Measurements from ENCODE around the gene RAF1.
"Not testable (repeated sequence)": the region's sequence is repeated elsewhere in the genome, so short reads cannot be mapped to it uniquely, and the experiment has no call there.

Gene RAF1

GRCh38 chr3:12556690-12557472, 107.0 kb downstream of the RAF1 start, which contains the start of gene MKRN2:
Gene MKRN2, plus strand, starts transcription at chr3:12557087. Its CDS starts 64 bp downstream, at chr3:12557151.
- peak; percentile 79 for DNase-seq

GRCh38 chr3:12556314-12556689, 107.6 kb downstream of the RAF1 start:
- no peak for DNase-seq

DNA sequence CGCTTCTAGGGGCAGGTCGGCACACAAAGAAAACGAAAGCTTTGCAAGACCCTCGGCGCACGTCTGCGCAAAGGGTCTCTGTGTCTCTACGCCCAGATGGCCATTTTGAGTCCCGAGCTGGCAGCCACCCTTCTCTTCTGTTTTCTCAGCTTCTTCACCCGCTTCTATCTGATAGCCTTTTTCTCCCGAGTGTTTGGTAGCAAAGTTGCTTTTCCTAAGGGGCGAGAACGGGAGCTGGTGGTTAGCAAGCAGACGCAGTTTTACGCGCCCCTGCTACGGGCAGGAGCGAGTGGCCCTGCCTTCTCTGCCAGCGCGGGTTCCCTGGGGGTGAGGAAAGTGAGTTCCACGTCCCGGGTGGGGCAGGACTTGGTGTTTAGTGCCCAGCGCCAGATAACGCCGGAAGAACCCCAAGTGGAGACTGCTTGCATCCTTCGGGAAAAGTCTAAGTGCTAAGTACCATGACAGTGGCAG, 110.0 kb downstream of the RAF1 start:
- peak; percentile 27 for DNase-seq

DNA sequence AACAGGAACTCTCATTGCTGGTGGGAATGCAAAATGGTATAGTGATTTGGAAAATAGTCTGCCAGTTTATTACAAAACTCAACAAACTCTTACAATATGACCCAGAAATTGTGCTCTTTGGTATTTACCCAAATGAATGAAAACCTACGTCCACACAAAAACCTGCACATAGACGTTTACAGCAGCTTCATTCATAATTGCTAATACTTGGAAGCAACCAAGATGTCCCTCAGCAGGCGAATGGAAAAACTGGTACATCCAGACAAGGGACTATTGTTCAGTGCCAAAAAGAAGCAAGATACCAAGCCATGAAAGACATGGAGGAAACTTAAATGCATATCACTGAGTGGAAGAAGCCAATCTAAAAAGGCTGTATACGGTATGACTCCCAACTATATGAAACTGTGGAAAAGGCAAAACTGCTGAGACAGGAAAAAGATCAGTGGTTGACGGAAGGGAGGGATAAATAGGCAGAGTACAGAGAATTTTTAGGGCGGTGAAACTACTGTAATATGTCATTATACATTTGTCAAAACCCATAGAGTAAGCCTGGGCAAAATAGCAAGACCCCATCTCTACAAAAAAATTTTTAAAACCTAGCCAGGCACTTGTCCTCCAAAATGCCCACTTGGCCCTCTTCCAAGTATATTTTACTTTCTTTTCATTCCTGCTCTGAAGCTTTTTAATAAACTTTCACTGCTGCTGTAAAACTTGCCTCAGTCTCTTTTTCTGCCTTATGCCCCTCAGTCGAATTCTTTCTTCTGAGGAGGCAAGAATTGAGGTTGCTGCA, 113.8 kb downstream of the RAF1 start:
- no peak for DNase-seq

DNA sequence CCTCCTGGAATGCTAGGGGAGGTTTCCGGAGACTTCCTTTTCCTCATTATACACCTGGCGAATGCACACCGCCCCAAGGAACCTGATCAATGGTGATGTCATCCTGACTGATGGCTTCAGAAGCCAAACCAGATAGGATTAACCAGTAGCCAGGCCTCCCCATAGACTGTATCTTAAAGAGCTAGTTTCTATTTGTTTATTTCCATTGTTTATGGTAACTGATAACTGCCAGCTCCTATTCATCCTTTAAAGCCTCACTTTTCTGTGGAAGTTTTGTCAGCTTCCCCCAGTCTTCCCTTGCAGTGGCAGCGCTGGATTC, 118.5 kb downstream of the RAF1 start, which contains the start of gene MKRN2OS:
Gene MKRN2OS, minus strand, starts transcription at position 27 of the 319 bp plus-strand sequence. CDS start 35 bp downstream, outside the sequence.
- no peak for DNase-seq

GRCh38 chr3:12544652-12545472, 119.1 kb downstream of the RAF1 start:
- no peak for DNase-seq

GRCh38 chr3:12543497-12543896, 120.4 kb downstream of the RAF1 start:
- DNase-seq: not testable (repeated sequence)

- DNase-seq: no peak
Observed at GRCh38 chr3:12541625-12542024, 122.3 kb downstream of the RAF1 start.

DNA sequence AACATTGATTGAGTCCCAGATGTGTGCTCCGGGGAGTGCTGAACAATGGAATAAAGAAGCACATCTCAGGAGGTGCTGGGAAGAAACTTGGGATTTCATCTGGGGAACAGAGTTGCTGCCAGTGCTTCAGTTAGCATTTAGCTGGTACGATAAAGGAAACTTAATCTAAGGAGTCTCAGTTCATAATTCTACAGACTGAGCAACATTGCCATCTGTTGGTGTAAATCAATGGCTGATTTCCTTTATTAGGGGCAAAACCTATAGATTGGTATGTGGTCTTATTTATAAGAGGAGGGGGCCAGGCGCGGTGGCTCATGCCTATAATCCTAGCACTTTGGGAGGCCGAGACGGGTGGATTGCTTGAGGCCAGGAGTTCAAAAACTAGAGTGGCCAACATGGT, 127.5 kb downstream of the RAF1 start:
- DNase-seq: peak; percentile 25

Data from fibroblast of upper back skin (primary cell).